Panc1 (cell line): ENCODE measurements around the gene NOP16. TPM values are rescaled to one million over a fixed set of nuclear protein-coding genes. Genes with fewer than 3 reads are reported as not detected.

Experiments
- ATAC-seq: fragments of 200-7000 bp; cut with Tn5 transposase; 2 replicates; pipeline ENCODE4 v1.9.1; 2020; ENCODE audit warnings: mild to moderate bottlenecking, moderate library complexity
- BruUV-seq: library from RNA; stranded (reverse); fragments of 400-500 nt; replicated peaks from 2 replicates; lab custom pipeline; 2021; lab: Mats Ljungman, UMichigan
- CTCF ChIA-PET: fragments of 300-600 bp; sonication (Branson Sonifier 250); formaldehyde crosslinking; loops from one replicate; lab custom pipeline; 2022; ENCODE audit warnings: antibody characterized with exemption; lab: Charles Lee
- POLR2A ChIA-PET: fragments of 300-600 bp; sonication (Branson Sonifier 250); formaldehyde crosslinking; loops from one replicate; lab custom pipeline; 2022; ENCODE audit warnings: antibody characterized with exemption; lab: Charles Lee
- DNase-seq: peaks from one replicate; pipeline ENCODE4 v3.0.0-alpha.2; 2010; ENCODE audit warnings: low read depth, low spot score
- H3K27ac ChIP-seq: 2 replicates; pipeline ENCODE4 v1.5.1; 2011; ENCODE audit warnings: mild to moderate bottlenecking, low read length, inconsistent platforms
- H3K27me3 ChIP-seq: fragments of 200-500 bp; sonication (Bioruptor generic); 2 replicates; pipeline ENCODE4 v1.6.0; 2014; ENCODE audit warnings: low read length, inconsistent platforms; ENCODE audit not compliant: control insufficient read depth, insufficient read depth
- H3K36me3 ChIP-seq: fragments of 200-500 bp; sonication (Bioruptor generic); 2 replicates; pipeline ENCODE4 v1.5.1; 2014; ENCODE audit warnings: inconsistent platforms, mild to moderate bottlenecking, low read length, moderate library complexity; ENCODE audit not compliant: control insufficient read depth, insufficient read depth
- H3K4me1 ChIP-seq: 2 replicates; pipeline ENCODE4 v1.5.1; 2011; ENCODE audit warnings: inconsistent platforms, mild to moderate bottlenecking, low read length, moderate library complexity; ENCODE audit not compliant: control insufficient read depth, insufficient read depth
- H3K4me3 ChIP-seq, 2 experiments: 2 replicates each; pipeline ENCODE4 v1.5.1; 2011 to 2012; ENCODE audit warnings: low read depth in 2 of 2, low read length in 2 of 2, mild to moderate bottlenecking in 2 of 2, inconsistent platforms in 1 of 2, moderate library complexity in 1 of 2
- H3K9me3 ChIP-seq: fragments of 200-500 bp; sonication (Bioruptor generic); 2 replicates; pipeline ENCODE4 v1.5.1; 2014; ENCODE audit warnings: low read depth, mild to moderate bottlenecking, inconsistent platforms, low read length, moderate library complexity; ENCODE audit not compliant: control insufficient read depth, insufficient read depth
- CTCF ChIP-seq: fragments of 450-650 bp; IDR thresholded peaks from 2 replicates; pipeline ENCODE4 v1.5.1; 2017; ENCODE audit warnings: mild to moderate bottlenecking
- POLR2AphosphoS5 ChIP-seq: IDR thresholded peaks from 2 replicates; pipeline ENCODE4 v1.6.1; 2012; ENCODE audit warnings: mild to moderate bottlenecking, low read depth, low read length, moderate library complexity
- REST ChIP-seq, 2 experiments: IDR thresholded peaks; 2 replicates each; pipeline ENCODE4 v1.6.1; 2011 to 2012; ENCODE audit warnings: low read depth in 2 of 2, control low read depth in 1 of 2, low read length in 1 of 2, mild to moderate bottlenecking in 1 of 2, moderate library complexity in 1 of 2; ENCODE audit not compliant: insufficient read depth in 1 of 2
- SIN3A ChIP-seq: IDR thresholded peaks from 2 replicates; pipeline ENCODE4 v1.6.1; 2012; ENCODE audit warnings: low read depth, mild to moderate bottlenecking, low read length, moderate library complexity, borderline replicate concordance; ENCODE audit not compliant: insufficient read depth
- TCF7L2 ChIP-seq: IDR thresholded peaks from 2 replicates; pipeline ENCODE4 v1.6.1; 2011; ENCODE audit warnings: mild to moderate bottlenecking, low read depth, low read length, inconsistent platforms
- in situ Hi-C: cut with HindIII; loops from 2 replicates; pipeline ENCODE4 v1.10.0; 2016; ENCODE audit warnings: low sequenced_read_pairs, low pct_unique_long_range_greater_than_20kb
- intact Hi-C: fragments of 100-400 bp; cut with micrococcal nuclease; formaldehyde crosslinking; loops from one replicate; pipeline ENCODE4 v1.10.0; 2022; ENCODE audit not compliant: unreplicated experiment
- total RNA-seq: library from RNA; stranded (reverse); gene quantifications from one replicate; pipeline ENCODE4 v1.2.1, GENCODE V29; 2021; ENCODE audit not compliant: unreplicated experiment

NOP16 gene
- total RNA-seq, 1 experiment from 2014 or later, result 76.2 TPM

- POLR2A ChIA-PET, result no interaction called here
- H3K36me3 ChIP-seq, result peaks cover 6% of the 10 kb centered on the region
- CTCF ChIA-PET, result interaction anchor here (0.6 kb wide), 1 partner anchor 14 kb away, joined by 3 read pairs; no protein-coding TSS in a partner anchor
Measured at GRCh38 chr5:176391479-176391878, 3.1 kb upstream of the NOP16 start.

More at GRCh38 chr5:176391479-176391878, 3.1 kb upstream of the NOP16 start:
- no TSS peak for BruUV-seq
- ATAC-seq (no peak), DNase-seq (no peak)
- Histone ChIP-seq H3K9me3 (no peaks in the 10 kb centered on the region), H3K4me3 (no peak overlapping the region), H3K4me1 (peaks cover 8% of the 10 kb centered on the region), H3K27ac (no peak overlapping the region), H3K27me3 (no peaks in the 10 kb centered on the region)
- intact Hi-C loops (no loop called here), in situ Hi-C loops (no loop called here)
- TF ChIP-seq SIN3A (no peak), REST (IDR thresholded peaks at IDR 0.05; ENCODE audit: insufficient read depth in 1 of 2, low read depth in 2 of 2, low read length in 1 of 2) (no peak), CTCF (no peak), TCF7L2 (no peak), POLR2AphosphoS5 (no peak)
